GM12878 (cell line): ENCODE results near the gene AANAT. TPM values are rescaled to one million over a fixed set of nuclear protein-coding genes. Genes with fewer than 3 reads are reported as not detected.

Experiments
- E2F4 ChIP-seq: IDR thresholded peaks from 2 replicates; pipeline ENCODE4 v1.6.1; 2012; ENCODE audit warnings: low read depth, low read length, improper control_type of control experiment
- EP300 ChIP-seq, 2 experiments: fragments of 150-350 bp in 1 of 2; IDR thresholded peaks; 2 replicates each; pipeline ENCODE4 v1.6.1; 2011 to 2012; ENCODE audit warnings: low read depth in 2 of 2, low read length in 2 of 2, borderline replicate concordance in 1 of 2, improper control_type of control experiment in 1 of 2, inconsistent platforms in 1 of 2; ENCODE audit not compliant: control insufficient read depth in 1 of 2
- ESRRA ChIP-seq: IDR thresholded peaks from 2 replicates; pipeline ENCODE4 v1.6.1; 2012; ENCODE audit warnings: mild to moderate bottlenecking, low read length, improper control_type of control experiment
- ETV6 ChIP-seq, 2 experiments: fragments of 450-650 bp in 1 of 2; IDR thresholded peaks in 1 of 2; conservative IDR thresholded peaks in 1 of 2; 2 replicates each; pipeline ENCODE4 v1.6.1; 2014; ENCODE audit warnings: antibody characterized with exemption in 1 of 2, borderline replicate concordance in 1 of 2, low read depth in 1 of 2, mild to moderate bottlenecking in 1 of 2, moderate library complexity in 1 of 2
- HDGF ChIP-seq: fragments of 450-650 bp; IDR thresholded peaks from 2 replicates; pipeline ENCODE4 v1.6.1; 2016; ENCODE audit warnings: antibody characterized with exemption
- IKZF2 ChIP-seq, 2 experiments: fragments of 450-650 bp; IDR thresholded peaks; 2 replicates each; pipeline ENCODE4 v1.6.1; 2017; ENCODE audit warnings: mild to moderate bottlenecking in 2 of 2, moderate library complexity in 2 of 2
- IRF5 ChIP-seq: fragments of 450-650 bp; IDR thresholded peaks from 2 replicates; pipeline ENCODE4 v1.6.1; 2017; ENCODE audit warnings: borderline replicate concordance
- JUNB ChIP-seq: IDR thresholded peaks from 2 replicates; pipeline ENCODE4 v1.6.1; 2016; ENCODE audit warnings: antibody characterized with exemption, mild to moderate bottlenecking
- MTA2 ChIP-seq: fragments of 450-650 bp; IDR thresholded peaks from 2 replicates; pipeline ENCODE4 v1.6.1; 2016; ENCODE audit warnings: low read depth, mild to moderate bottlenecking, moderate library complexity
- NR2F1 ChIP-seq: fragments of 450-650 bp; conservative IDR thresholded peaks from 2 replicates; pipeline ENCODE4 v1.6.1; 2017; ENCODE audit warnings: mild to moderate bottlenecking
- POLR2A ChIP-seq: IDR thresholded peaks from 2 replicates; pipeline ENCODE4 v1.6.1; 2011; ENCODE audit warnings: low read depth, mild to moderate bottlenecking, low read length
- POLR2AphosphoS2 ChIP-seq: IDR thresholded peaks from 2 replicates; pipeline ENCODE4 v1.6.1; 2011; ENCODE audit warnings: low read depth, mild to moderate bottlenecking, low read length, improper control_type of control experiment, moderate library complexity
- SIN3A ChIP-seq: IDR thresholded peaks from 2 replicates; pipeline ENCODE4 v1.6.1; 2012; ENCODE audit warnings: low read depth, low read length, improper control_type of control experiment
- TBL1XR1 ChIP-seq: IDR thresholded peaks from 2 replicates; pipeline ENCODE4 v1.6.1; 2012; ENCODE audit warnings: low read depth, low read length, improper control_type of control experiment
- polyA plus RNA-seq, 11 experiments: library from polyadenylated mRNA; depleted of rRNA in 4 of 11; unstranded in 6 of 11; stranded (reverse) in 5 of 11; fragments of >200 nt; fragmentation: Nextera tagmentation in 4 of 11; fragmentation: Illumina TruSeq in 1 of 11; extraction: Ambion mirVana in 4 of 11; extraction: Trizol in 1 of 11; gene quantifications; 1 replicate in 1 of 11; 2 replicates in 10 of 11; pipeline versions ENCODE4 v1.2.1 to v1.2.3, GENCODE V29; 2011 to 2016; ENCODE audit warnings: inconsistent platforms in 2 of 11, missing spikeins in 2 of 11, low read depth in 1 of 11
- total RNA-seq, 4 experiments: library from RNA; depleted of rRNA in 3 of 4; stranded (reverse); fragments of >200 nt in 3 of 4; fragmentation: Illumina TruSeq in 1 of 4; extraction: Trizol in 1 of 4; gene quantifications; 2 replicates each; pipeline versions ENCODE4 v1.2.1 to v1.2.3, GENCODE V29; 2013 to 2021
- TF ChIP-seq, protein P1 (sequence below): fragments of 450-650 bp; IDR thresholded peaks from 2 replicates; pipeline ENCODE4 v1.6.1; 2014; ENCODE audit warnings: mild to moderate bottlenecking
- TF ChIP-seq, protein P2 (sequence below): IDR thresholded peaks from 2 replicates; pipeline ENCODE4 v1.6.1; 2012; ENCODE audit warnings: low read length, inconsistent platforms

AANAT gene
- total and polyA plus RNA-seq, 10 of the 15 experiments (the other 5 are each of a cell fraction or from before 2014, with no cell fraction given) = 0.23 TPM; not detected in 9

GRCh38 chr17:76501018-76501826, 33.8 kb downstream of the AANAT start, which contains the start of gene RHBDF2 (continued):
- TF ChIP-seq E2F4 (no peak), MTA2 (no peak), HDGF (peak; percentile 99), ETV6 (conservative IDR thresholded peaks at IDR 0.05 in 1 of 2, IDR thresholded peaks at IDR 0.05 in 1 of 2; ENCODE audit: borderline replicate concordance in 1 of 2, low read depth in 1 of 2) (no peak), POLR2A (peak; percentile 85), ESRRA (no peak), EP300 (IDR thresholded peaks at IDR 0.05; ENCODE audit: borderline replicate concordance in 1 of 2, control insufficient read depth in 1 of 2, low read depth in 2 of 2, low read length in 2 of 2) (no peak), NR2F1 (peak; percentile 58; the same call in 1 of the 2 replicates), POLR2AphosphoS2 (0 out of 2 replicates have a peak, but pooled peaks have one; percentile 24), JUNB (no peak), TBL1XR1 (no peak), IKZF2 (IDR thresholded peaks at IDR 0.05) (no peak), SIN3A (peak; percentile 58; the same call in 1 of the 2 replicates), IRF5 (no peak)
- TF ChIP-seq, protein P1, sequence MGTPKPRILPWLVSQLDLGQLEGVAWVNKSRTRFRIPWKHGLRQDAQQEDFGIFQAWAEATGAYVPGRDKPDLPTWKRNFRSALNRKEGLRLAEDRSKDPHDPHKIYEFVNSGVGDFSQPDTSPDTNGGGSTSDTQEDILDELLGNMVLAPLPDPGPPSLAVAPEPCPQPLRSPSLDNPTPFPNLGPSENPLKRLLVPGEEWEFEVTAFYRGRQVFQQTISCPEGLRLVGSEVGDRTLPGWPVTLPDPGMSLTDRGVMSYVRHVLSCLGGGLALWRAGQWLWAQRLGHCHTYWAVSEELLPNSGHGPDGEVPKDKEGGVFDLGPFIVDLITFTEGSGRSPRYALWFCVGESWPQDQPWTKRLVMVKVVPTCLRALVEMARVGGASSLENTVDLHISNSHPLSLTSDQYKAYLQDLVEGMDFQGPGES = no peak
- TF ChIP-seq, protein P2, sequence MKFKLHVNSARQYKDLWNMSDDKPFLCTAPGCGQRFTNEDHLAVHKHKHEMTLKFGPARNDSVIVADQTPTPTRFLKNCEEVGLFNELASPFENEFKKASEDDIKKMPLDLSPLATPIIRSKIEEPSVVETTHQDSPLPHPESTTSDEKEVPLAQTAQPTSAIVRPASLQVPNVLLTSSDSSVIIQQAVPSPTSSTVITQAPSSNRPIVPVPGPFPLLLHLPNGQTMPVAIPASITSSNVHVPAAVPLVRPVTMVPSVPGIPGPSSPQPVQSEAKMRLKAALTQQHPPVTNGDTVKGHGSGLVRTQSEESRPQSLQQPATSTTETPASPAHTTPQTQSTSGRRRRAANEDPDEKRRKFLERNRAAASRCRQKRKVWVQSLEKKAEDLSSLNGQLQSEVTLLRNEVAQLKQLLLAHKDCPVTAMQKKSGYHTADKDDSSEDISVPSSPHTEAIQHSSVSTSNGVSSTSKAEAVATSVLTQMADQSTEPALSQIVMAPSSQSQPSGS = no peak
